T-helper 22 cell (primary cell): Measurements from ENCODE around the gene CCDC85B.

Experiments
- DNase-seq: peaks from one replicate; pipeline ENCODE4 v3.0.0-alpha.2; 2020; ENCODE audit warnings: low read depth

Gene CCDC85B

DNA sequence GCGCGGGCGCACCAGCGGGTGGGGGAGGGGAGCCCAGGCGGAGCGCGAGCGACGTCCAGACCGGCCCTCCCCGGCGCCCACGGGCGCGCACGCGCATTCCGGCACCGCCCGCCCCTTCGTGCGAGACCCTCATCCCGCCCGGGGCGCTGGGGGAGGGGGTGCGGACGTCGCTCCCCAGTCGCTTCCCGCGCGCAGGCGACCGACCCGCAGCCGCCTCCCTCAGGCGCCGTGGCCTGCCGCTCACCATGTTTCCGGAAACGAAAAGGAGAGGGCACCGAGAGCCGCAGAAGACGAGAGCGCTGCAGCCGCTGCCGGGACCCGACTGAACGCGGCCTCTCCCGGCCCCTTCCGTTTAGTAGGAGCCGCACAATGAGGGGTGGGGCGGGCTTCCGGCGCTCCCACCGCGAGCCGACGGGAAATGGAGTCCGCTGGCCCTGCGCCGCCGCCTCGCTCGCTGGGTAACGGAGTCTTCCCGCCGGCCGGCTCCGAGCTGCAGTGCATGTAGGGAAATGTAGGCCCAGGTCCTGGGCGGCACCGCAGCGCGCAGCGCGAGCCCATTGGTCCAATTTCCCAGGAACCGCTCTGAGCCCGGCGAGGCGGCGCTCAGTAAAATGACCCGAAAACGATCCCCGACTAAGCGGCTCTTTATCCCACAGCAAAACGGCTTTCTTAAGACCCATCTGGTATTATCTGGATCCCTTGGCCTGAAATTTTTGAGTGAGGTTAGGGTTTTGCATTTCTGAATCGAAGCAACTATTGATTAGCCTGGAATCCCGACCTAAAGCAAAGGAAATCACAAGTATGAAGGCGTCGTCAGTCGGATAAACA lies 32.4 kb upstream of the CCDC85B start, which contains the start of gene CFL1:
Gene CFL1, minus strand, starts transcription at position 328 of the 828 bp plus-strand sequence. Its CDS starts 81 bp downstream, at position 247.
- DNase-seq: peak; percentile 97

DNA sequence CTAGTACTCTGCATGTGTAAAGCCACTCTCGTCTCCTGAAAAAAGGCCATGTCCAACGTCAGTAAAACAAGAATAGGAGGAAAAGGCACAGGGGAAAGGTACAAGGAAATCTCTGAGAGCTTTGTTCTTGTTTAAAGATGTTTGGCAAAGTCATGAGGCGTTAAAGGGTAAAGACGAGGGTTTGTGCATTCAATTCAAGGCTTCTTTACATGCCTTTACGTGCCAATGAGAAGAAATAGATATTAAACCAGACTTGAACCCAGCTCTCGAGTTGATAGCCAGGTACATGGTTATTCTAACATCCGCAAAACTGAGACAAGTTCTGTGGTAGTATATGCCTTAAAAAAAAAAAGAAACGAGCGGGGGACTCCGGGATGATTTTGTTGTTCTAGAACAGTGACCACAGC lies 31.8 kb upstream of the CCDC85B start:
- DNase-seq: no peak

DNA sequence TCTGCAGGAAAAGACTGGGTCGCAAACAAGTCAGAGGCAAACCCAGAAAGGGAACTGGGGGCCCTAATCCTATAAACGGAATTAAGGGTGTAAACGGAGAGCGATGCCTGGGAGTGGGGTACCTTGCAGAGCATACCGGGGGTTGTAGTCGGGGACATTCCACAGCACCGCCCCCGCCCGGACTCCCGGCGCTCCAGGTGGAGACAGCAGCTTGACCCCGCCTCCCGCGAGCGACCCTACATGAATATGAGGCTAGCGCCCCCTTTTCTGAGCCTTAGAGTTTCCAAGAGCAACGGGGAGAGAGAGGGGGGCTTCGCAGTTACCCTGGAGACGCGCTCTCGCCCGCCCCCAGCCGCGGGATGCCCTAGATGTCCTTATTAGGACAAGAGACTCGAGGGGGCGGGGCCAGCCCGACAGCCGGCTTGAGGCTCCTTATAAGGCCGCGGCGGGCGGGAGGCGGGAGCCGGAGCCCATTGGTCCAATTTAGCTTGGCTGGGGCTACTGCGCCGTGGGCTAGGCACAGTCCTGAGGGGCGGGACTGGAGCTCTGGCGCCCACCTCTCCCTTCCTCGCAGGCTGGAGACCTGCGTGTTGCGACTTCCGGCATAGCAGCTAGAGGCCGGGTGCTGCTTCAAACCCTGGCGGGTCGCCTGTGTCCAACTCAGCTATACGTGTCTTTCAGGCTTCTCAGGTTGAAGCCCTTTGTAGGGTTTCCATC lies 31.2 kb upstream of the CCDC85B start:
- peak; percentile 97 for DNase-seq

DNA sequence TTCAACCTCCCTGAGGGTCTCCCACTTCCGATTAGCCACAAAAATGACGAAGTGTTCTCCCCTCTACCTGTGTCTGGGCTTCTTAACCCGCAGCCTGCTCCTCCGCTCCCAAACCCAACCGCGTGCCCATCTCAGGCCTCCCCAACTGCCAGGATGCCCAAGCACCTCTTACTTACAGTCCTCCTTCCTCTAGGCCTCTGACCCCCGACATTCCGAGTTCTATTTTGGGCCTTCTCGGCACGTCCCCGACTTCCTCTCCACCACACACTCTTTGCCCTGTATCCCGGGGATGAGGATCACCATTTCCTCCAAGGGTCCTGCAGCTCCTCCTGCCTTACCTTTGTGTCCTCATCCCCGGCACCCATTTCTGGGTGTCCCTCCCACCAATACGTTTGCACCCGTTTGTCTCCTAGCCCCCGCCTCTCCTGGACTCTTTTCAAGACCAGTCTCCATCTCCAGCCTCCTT lies 30.6 kb upstream of the CCDC85B start:
- no peak for DNase-seq

DNA sequence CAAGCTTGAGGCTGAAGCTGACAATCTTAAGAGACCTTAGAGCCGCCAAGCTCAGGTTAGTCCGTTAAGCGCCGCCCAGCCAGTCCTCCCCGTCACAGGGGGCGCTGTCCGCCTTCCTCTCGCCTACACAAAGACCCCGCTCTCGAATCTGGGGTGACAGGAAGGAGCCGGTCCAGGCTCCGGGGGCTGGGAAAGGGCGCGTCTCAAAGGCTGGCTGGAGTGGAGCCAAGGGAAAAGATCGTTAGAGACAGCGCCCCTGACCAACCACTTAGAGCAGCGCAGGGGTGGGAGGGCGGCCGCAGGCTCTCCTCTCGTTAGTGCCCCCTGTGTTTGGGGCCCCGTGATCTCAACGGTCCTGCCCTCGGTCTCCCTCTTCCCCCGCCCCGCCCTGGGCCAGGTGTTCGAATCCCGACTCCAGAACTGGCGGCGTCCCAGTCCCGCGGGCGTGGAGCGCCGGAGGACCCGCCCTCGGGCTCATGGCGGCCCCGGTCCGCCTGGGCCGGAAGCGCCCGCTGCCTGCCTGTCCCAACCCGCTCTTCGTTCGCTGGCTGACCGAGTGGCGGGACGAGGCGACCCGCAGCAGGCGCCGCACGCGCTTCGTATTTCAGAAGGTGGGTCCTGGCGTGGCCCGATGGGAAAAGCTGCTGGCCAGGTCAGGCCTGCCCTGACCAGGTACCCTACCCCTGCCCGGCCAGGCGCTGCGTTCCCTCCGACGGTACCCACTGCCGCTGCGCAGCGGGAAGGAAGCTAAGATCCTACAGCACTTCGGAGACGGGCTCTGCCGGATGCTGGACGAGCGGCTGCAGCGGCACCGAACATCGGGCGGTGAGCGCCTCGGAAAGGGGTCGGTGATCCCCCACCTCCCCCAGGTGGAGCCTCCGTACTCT lies 30.0 kb upstream of the CCDC85B start, which contains the start of gene MUS81:
Gene MUS81, plus strand, starts transcription at position 156 of the 887 bp plus-strand sequence. Its CDS starts 321 bp downstream, at position 477.
- peak; percentile 90 for DNase-seq

DNA sequence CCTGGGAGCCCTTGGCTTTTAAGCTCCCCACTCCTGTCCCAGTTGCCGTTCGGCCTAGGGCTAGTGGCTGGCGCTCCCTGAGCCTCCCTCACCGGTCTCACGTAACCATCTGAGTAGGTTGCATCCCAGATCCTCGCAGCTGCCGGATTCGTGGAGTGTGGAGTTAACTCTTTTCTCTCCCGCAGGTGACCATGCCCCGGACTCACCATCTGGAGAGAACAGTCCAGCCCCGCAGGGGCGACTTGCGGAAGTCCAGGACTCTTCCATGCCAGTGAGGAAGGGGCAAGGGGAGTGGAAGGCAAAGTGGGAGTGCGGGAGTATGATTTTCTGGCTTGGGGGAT lies 29.3 kb upstream of the CCDC85B start:
- no peak for DNase-seq

DNA sequence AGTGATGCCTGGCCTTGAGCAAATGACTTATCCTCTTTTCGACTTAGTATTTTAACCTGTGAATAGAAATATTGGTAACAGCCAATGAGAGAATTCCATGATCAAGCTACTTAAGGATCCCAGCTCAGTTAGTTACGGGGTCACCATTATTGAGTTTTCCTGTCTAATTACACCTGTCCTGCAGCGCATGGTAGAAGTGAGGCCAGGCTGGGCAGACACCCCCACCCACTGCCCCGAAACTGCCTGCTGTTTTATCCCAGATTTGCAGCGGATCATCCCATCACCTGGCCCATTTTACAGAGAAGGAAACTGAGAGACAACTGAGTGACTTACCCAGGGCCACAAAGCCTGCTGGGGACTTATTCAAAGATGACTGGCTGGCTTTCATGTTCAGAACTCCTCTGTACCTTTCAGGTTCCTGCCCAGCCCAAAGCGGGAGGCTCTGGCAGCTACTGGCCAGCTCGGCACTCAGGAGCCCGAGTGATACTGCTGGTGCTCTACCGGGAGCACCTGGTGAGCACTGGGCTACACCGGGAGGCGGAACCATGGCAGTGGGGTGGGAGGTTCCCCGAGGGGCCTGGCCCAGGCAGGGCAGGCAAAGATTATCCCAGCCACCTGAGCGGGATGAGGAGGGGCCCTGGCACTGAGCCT lies 28.8 kb upstream of the CCDC85B start:
- no peak for DNase-seq

DNA sequence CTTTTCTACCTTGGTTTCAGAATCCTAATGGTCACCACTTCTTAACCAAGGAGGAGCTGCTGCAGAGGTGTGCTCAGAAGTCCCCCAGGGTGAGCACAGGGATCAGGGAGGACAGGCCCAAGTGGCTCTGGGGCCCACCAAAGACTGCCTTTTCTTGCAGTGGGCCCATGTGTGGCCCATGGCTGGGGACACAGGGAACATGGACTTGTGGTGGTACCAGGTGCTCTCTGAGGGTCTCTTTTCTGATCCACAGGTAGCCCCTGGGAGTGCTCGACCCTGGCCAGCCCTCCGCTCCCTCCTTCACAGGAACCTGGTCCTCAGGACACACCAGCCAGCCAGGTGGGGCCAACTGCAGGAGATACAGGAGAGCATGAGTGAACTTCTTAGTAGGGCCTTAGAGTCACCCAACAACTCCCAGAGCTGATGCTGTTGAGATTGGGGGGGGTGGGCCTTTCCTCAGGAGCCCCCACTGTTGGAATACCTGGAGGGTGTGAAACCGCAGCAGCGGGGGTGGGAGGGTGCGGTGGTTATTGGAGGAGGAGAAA lies 28.2 kb upstream of the CCDC85B start:
- DNase-seq: no peak

DNA sequence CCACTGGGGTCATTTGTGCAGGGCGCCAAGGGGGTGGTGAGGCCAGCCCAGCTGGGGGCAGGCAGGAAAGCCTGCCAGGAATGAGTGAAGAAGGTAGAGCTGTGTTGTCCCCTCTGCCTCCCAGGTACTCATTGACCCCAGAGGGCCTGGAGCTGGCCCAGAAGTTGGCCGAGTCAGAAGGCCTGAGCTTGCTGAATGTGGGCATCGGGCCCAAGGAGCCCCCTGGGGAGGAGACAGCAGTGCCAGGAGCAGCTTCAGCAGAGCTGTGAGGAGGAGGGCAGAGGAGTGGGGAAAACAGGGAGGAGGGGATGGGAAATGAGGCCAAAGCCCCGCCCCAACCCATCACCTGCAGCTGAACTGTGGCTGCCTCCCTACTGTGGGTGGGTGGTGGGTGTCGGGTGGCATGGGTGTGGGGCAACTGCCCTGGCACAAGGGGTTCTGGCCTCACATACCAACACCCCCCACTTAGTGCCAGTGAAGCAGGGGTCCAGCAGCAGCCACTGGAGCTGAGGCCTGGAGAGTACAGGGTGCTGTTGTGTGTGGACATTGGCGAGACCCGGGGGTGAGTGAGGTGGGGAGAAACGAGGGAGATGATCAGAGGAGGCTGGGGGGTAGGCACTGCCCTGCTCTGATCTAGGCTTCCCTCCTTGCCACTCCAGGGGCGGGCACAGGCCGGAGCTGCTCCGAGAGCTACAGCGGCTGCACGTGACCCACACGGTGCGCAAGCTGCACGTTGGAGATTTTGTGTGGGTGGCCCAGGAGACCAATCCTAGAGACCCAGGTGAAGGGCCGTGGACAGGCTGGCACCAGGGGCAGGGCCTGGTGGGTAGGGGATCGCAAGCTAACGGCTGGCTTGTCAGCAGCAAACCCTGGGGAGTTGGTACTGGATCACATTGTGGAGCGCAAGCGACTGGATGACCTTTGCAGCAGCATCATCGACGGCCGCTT lies 27.3 kb upstream of the CCDC85B start:
- no peak for DNase-seq

DNA sequence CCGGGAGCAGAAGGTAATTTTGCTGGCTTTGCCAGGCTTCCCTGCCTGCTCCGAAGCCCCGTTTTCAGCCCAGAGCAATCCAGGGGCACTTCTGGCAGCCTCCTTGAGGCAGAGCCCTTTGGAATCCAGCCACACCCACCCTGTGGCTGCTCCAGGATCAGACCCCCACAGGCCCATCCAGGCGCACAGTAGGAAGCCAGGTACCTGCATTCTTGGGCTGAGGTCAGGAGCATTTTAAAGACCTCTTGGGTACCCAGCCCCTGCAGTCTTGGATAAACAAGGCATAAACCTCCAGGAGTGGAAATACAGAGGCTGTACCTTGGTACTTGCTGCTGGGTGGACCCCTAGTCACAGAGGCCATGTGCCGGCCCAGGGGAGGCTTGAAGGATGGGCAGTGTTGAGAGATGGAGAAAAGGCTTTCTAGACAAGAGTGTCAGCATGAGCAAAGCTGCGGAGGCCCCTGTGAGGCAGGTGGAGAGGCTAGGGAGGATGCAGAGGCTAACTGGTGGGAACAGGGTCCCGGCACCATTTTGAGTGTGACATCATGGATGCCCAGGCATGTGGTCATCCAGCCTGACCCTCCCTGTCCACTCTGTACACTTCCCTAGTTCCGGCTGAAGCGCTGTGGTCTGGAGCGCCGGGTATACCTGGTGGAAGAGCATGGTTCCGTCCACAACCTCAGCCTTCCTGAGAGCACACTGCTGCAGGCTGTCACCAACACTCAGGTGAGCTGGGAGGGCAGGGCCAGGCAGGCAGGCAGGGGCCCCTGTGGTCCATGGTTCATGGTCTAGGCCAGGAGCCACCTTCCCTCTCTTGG lies 26.4 kb upstream of the CCDC85B start:
- DNase-seq: no peak

DNA sequence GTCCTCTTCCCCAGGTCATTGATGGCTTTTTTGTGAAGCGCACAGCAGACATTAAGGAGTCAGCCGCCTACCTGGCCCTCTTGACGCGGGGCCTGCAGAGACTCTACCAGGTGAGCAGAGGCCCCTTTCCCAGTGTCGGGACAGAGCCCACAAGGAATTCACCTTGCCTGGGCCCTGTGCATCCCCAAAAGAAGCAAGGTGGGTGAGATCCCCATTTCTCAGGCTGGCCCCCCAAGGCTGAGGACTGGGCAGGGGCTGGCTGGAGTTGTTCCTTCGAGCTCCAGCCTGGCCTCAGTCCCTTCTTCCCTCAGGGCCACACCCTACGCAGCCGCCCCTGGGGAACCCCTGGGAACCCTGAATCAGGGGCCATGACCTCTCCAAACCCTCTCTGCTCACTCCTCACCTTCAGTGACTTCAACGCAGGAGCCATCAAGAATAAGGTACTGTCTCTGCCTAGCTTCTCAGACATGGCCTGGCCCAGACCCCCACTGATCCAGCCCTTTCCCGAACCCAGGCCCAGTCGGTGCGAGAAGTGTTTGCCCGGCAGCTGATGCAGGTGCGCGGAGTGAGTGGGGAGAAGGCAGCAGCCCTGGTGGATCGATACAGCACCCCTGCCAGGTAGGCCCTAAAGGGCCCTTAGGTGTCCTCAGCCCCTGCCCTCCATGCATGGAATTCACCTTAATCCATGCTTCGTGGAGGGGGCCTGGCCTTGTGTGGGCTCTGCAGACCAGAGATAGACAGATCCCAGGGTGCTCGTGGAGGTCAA lies 25.6 kb upstream of the CCDC85B start:
- DNase-seq: no peak

DNA sequence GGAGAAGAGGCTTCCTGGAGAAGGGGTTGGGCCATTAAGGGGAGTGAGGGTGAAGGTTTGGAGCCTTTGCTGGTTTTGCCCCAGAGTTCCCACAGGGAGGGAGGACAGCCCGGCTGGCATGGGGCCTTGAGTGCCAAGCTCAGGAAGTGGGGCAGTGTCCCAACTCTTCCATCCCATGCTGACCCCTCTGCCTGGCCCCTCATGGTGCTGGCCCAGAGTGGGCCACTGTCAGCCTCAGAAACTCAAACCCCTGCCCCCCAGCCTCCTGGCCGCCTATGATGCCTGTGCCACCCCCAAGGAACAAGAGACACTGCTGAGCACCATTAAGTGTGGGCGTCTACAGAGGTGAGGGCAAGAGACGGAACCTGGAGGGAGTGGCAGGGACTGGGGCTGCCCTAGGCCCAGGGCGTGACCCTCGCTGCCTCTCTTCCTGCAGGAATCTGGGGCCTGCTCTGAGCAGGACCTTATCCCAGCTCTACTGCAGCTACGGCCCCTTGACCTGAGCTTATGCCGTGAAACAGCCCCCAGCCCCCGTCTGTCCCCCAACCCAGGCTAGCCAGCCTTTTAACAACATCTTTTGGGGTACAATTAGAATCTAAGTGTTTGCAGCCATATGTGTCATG lies 24.8 kb upstream of the CCDC85B start:
- DNase-seq: no peak

DNA sequence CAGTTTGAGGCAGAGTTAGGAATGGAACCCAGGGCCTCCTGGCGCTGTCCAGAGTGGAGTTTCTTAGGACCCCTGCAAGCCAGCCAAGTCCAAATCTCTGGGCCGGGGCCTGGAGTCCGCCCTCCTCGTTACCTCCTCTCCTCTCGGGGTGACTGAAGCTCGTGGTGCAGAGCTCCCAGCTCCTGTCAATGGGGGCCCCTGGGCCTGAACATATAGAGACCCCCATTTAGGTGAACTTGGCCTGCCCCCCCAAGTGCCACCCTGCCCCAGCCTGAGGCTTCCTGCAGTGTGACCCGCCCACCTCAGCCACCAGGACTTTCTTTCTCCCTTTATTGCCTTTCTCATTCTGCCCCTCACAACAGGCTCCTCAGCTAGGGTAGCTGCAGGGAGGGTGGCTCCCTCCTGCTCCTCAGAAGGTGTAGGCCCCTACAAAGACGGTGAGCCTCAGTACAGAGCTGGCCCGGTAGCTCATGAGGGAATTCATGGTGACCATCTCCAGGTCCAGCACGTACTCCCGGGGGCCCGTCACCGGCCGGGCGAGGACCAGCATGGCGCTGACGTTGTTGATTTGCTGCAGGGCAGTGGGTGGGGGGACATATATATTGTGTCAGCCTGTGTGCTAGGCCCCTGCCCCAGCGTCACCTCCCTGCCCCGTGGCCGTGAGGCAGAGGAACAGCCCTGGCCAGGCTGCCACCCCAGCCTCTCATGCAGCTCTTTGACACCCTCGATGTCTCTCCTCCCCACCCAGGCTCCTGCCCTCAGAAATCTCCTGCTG lies 23.8 kb upstream of the CCDC85B start:
- DNase-seq: no peak

DNA sequence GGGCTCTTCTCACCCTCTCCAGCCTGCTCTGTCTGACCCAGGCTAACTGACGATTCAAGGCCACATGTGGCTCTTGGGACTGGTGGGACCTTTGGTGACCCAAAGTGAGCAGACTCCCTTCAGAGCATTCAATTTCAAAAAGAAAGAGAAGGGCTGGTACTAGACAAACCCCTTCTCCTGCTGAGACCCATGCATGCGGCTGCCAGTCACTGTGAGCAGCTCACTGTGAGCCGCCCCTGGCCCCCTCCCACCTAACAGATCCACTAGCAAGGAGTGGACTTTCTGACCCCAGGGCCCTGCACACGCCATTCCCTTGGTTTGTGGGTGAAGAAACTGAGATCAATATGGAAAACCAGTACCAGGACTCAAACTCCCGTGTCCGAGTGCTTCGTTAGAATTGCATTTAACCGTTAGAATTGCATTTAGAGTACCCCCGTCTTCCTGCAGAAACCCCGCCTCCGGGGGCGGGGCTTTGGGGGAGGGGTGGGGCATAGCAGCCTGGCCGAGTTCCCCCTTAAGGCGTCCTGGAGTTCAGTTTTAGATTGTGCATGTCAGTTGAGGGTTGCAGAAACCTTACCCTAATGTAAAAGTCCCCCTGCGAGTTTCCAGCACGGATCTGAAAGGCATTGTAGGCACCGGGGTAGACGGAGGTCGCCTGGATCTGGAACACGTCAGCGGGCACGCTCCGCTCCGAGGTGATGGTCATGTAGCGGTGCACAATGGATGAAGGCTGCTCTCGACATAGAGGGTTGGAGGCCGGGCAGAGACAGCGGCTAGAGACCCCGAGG lies 23.0 kb upstream of the CCDC85B start:
- DNase-seq: no peak

DNA sequence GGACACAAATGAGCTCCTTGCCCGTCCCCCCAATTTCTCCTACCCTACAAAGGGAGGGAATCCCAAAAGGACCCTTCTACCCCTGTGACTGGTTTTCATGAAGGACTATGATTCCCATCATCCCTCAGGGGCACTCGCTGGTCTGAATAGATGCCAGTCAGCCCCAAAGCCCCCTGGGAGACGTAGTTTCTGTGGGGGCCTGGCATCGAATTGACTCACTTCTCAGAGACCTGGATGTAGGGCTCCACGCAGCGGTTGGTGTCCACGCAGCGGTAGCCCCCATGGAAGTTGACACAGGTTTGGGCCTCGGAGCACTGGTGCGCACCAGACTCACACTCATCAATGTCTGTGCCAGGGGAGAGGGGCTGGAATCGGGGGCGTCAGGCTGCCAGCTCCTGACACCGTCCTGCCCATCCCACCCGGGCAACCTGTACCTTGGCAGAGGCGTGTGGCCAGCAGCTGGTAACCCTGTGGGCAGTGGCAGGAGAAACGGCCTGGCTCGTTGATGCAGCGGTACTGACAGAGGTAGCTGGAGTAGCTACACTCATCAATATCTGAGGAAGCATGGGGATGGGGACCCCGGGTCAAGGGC lies 22.3 kb upstream of the CCDC85B start:
- no peak for DNase-seq

DNA sequence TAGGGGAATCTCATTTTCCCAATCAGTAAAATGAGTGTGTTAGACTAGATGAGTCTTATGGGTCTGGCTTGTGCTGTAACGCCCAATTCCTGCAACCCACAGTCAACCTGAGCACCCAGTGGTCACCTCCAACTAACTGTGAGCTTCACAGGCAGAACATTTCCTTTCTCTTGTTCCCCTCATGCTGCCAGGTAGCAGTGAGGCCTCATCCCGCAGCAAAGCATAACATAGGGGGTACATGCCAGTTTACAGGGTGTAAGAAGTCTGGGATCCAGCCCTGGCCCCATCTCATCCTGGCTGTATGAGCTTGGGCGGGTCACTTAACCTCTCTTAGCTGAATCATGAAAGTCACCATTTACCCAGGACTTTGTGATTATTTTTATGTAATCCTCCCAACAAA lies 21.6 kb upstream of the CCDC85B start:
- no peak for DNase-seq
